Brain microvascular endothelial cell (primary cell): ENCODE measurements around the gene CBLN2.
A peak's percentile ranks its signal among the peaks of the same experiment; 100 is the strongest.

Source experiments
- DNase-seq: peaks from one replicate; pipeline ENCODE4 v3.0.0-alpha.2; 2020
- H3K27ac ChIP-seq: fragments of 250-450 bp; sonication (Bioruptor Pico); 2 replicates; pipeline ENCODE4 v1.5.1; 2020; ENCODE audit warnings: mild to moderate bottlenecking, moderate library complexity
- H3K27me3 ChIP-seq: fragments of 250-450 bp; sonication (Bioruptor Pico); replicated peaks from 2 replicates; pipeline ENCODE4 v1.5.1; 2020; ENCODE audit warnings: mild to moderate bottlenecking
- H3K36me3 ChIP-seq: fragments of 250-450 bp; sonication (Bioruptor Pico); replicated peaks from 2 replicates; pipeline ENCODE4 v1.5.1; 2020; ENCODE audit warnings: mild to moderate bottlenecking
- H3K4me3 ChIP-seq: 2 replicates; pipeline ENCODE4 v1.5.1; 2011; ENCODE audit warnings: low read depth, mild to moderate bottlenecking, control low read depth, low read length, moderate library complexity
- in situ Hi-C: cut with HindIII; loops from 2 replicates; pipeline ENCODE4 v1.10.0; 2017; ENCODE audit warnings: low sequenced_read_pairs, low pct_ligation_motif_present
- TF ChIP-seq, protein P1 (sequence below): IDR thresholded peaks from 2 replicates; pipeline ENCODE4 v1.5.1; 2011; ENCODE audit warnings: low read depth, mild to moderate bottlenecking, moderate library complexity, low read length, control low read depth, inconsistent platforms; ENCODE audit errors: missing control alignments

CBLN2 gene

DNA sequence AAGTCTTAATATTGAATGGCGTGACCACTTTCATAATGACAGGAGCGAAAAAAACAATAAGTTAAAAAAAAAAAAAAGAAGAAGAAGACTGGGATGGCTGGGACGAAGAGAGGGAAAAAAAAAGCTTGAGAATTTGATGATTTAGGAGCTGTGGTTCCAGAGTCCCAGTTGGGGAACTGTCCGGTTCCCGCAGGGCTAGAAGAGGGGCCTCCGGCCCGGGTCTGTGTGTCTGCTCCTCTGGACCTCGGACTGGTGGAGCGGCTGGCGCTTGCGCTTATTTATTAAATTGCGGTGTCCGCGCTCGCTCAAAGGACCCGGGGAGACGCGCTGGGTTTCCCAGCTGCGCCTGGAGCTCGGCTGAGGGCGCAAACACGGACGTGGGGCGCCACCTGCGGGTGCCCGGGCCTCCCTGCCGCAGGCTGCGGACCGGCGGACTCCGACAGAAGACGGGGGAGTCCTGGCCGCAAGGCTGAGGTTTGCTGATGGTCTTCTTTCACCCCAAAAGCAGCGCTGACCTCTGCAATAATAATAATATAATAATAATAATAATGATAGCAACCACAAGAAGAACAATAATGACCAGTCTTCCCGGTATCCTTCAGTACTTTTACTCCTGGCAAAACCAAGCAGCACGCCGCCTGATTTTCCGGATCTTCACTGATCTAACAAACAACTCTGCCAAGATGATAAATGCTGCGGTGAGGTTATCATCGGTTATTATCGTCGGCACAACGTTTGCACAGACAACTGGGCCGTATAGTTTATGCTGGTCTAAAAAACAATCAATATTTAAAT lies at the start of gene CBLN2:
TSS of gene CBLN2 (minus strand) at position 251 of the 795 bp plus-strand sequence. CDS start 2,182 bp downstream, outside the sequence.
- DNase-seq = peak; percentile 23
- Histone ChIP-seq H3K36me3 (no peaks in the 10 kb centered on the region), H3K27me3 (peaks cover 30% of the 10 kb centered on the region), H3K4me3 (peak within 1 kb of the TSS; percentile 34), H3K27ac (no peak within 1 kb of the TSS)
- TF ChIP-seq, protein P1, sequence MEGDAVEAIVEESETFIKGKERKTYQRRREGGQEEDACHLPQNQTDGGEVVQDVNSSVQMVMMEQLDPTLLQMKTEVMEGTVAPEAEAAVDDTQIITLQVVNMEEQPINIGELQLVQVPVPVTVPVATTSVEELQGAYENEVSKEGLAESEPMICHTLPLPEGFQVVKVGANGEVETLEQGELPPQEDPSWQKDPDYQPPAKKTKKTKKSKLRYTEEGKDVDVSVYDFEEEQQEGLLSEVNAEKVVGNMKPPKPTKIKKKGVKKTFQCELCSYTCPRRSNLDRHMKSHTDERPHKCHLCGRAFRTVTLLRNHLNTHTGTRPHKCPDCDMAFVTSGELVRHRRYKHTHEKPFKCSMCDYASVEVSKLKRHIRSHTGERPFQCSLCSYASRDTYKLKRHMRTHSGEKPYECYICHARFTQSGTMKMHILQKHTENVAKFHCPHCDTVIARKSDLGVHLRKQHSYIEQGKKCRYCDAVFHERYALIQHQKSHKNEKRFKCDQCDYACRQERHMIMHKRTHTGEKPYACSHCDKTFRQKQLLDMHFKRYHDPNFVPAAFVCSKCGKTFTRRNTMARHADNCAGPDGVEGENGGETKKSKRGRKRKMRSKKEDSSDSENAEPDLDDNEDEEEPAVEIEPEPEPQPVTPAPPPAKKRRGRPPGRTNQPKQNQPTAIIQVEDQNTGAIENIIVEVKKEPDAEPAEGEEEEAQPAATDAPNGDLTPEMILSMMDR = peak; percentile 76
- in situ Hi-C loops = no loop called here

DNA sequence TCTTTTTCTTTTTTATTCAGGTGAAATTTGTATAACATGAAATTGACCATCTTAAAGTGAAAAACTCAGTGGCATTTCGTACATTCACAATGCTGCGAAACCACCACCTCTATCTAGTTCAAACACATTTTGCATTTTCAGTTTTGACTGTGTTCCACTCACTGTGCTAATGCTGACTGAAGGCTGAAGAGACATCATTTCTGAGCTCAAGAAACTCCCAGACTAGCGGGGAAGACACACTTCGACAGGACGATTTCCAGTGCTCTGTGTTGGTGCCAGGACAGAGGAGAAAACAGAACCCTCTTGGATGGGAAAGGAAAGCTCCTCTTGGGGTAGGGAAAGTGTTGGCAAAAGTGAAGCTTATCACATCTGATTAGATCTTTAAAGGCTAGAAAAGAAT lies 44.2 kb upstream of the CBLN2 start:
- in situ Hi-C loops = no loop called here
- no peak overlapping the region for H3K27ac ChIP-seq
- no peaks in the 10 kb centered on the region for H3K27me3 ChIP-seq
- TF ChIP-seq, protein P1 = no peak
- no peak overlapping the region for H3K4me3 ChIP-seq
- DNase-seq = no peak
- H3K36me3 ChIP-seq = no peaks in the 10 kb centered on the region

DNA sequence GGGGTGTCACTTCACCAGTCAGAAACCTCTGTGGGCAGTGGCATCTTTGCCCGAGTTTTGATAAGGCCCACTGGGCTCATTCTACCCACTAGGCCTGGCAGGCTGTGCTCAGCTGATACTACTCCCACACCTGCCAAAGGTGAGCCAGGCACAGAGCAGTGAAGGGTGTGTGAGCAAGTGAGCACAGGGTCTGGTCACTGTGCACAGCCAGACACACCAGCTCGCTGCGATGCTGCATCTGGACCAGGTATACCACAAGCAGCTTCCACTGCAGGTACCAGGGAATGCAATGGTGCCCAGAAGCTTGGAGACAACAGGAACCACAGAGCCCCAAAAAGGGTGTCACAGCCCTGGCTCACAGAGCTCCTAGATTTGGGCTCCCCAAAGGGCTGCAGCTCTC lies 40.6 kb upstream of the CBLN2 start:
- in situ Hi-C loops = no loop called here
- H3K27me3 ChIP-seq = no peaks in the 10 kb centered on the region
- TF ChIP-seq, protein P1 = no peak
- H3K27ac ChIP-seq = no peak overlapping the region
- DNase-seq = no peak
- no peak overlapping the region for H3K4me3 ChIP-seq
- H3K36me3 ChIP-seq = no peaks in the 10 kb centered on the region

DNA sequence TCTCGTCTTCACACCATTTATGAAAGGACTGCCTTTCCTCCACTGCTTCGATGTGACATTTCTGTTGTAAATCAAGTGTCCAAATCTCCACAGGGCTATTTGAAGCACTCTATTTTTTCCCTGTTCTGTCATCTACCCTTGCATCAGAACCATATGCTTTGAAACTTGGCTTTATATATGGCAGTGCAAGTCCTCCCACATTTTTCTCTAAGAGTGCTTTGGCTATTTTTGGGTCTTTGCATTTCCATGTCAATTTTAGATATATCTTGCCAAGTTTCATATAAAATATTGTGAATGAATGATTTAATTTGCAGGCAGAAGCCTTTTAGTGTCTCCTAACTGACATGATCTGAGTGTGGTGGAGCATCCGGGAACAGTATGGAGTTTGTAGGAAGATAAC lies 37.8 kb upstream of the CBLN2 start:
- H3K4me3 ChIP-seq = no peak overlapping the region
- in situ Hi-C loops = no loop called here
- no peak overlapping the region for H3K27ac ChIP-seq
- no peak for DNase-seq
- TF ChIP-seq, protein P1 = no peak
- no peaks in the 10 kb centered on the region for H3K27me3 ChIP-seq
- no peaks in the 10 kb centered on the region for H3K36me3 ChIP-seq

DNA sequence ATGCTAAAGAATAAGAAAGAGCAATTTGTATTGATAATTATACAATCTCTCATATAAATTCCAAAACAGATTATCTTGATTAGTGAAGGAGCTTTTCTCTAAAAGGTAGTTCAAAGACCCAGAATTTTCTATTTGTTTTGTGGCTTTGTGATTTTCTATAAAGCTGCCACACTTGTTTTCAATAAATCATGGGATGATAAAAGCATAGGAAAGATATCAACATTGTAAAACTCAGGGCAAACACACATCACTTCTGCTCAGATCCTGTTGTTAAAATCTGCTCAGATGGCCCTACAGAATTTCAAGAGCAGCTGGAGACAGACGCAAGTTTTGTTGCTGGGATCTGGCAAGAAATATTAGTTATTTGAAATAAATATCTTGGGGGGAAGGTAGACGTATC lies 28.8 kb upstream of the CBLN2 start:
- Histone ChIP-seq H3K27me3 (no peaks in the 10 kb centered on the region), H3K36me3 (no peaks in the 10 kb centered on the region), H3K27ac (no peak overlapping the region), H3K4me3 (no peak overlapping the region)
- no peak for DNase-seq
- in situ Hi-C loops = no loop called here
- TF ChIP-seq, protein P1 = no peak

DNA sequence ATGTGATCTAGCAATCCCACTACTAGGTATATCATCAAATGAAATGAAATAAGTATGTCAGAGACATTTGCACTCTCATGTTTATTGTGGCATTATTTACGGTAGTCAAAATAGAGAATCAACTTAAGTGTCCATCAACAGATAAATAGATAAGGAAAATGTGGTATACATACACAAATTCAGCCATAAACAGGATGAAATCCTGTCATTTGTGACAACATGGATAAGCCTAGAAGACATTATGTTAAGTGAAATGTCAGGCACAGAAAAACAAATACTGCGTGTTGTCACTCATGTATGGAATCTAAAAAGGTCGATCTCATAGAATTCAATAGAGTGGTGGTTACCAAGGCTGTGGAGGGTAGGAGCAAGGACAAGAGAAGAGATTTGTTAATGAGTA lies 22.1 kb upstream of the CBLN2 start:
- Histone ChIP-seq H3K36me3 (no peaks in the 10 kb centered on the region), H3K27ac (no peak overlapping the region), H3K4me3 (no peak overlapping the region), H3K27me3 (no peaks in the 10 kb centered on the region)
- TF ChIP-seq, protein P1 = no peak
- no peak for DNase-seq
- in situ Hi-C loops = no loop called here
